TTC549 (cell line): Measurements from ENCODE around the gene HMGN2.

Experiments used
- FAIRE-seq: peaks from 2 replicates; lab custom pipeline; 2012; peaks lifted over from hg19 to GRCh38; lab: Jason Lieb, UNC

Gene HMGN2

DNA sequence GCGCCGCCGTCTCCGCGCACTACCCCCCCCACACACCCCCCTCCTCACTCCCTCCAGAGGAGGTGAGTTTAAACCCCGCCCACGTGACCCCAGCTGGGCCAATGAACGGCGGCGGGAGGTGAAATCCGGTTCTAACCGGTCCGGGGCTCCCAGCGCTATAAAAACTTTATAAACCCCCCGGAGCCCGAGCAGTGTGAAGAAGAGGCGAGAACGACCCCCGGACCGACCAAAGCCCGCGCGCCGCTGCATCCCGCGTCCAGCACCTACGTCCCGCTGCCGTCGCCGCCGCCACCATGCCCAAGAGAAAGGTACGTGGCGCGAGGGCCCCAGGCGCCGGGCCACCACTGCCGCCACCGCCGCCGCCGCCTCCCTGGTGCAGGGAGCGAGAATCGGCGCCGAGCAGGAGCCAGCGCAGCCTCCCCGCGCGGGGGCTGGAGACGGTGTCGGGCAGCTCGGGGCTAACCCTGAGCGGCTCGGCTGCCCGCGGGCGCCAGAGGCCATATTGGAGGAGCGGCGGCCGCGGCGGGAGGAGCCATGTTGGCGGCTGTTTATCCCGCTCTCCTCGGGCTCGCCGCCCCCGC is at the start of gene HMGN2:
Gene HMGN2 (plus strand): TSS at position 121 of the 581 bp plus-strand sequence. CDS start 173 bp downstream, at position 294.
- no peak for FAIRE-seq

DNA sequence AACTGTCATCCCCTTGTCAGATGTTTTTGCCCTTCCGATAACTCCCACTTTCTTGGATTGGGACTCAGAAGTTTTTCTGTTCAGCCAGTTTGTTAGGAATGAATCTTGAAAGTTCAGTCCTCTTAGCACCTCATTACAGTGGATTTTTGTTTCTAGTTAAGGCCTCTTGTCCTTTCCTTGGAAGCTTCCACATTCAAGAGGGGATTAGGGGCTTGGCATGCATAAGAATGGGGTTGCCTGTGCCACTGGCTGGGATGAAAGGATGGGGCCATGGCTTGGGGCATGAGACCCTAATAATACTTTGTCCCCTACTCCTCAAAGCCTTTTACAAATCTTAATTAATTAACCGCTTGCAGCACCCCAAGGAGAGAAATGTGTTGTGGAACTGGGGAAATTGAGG is 42.5 kb upstream of the HMGN2 start:
- no peak for FAIRE-seq

DNA sequence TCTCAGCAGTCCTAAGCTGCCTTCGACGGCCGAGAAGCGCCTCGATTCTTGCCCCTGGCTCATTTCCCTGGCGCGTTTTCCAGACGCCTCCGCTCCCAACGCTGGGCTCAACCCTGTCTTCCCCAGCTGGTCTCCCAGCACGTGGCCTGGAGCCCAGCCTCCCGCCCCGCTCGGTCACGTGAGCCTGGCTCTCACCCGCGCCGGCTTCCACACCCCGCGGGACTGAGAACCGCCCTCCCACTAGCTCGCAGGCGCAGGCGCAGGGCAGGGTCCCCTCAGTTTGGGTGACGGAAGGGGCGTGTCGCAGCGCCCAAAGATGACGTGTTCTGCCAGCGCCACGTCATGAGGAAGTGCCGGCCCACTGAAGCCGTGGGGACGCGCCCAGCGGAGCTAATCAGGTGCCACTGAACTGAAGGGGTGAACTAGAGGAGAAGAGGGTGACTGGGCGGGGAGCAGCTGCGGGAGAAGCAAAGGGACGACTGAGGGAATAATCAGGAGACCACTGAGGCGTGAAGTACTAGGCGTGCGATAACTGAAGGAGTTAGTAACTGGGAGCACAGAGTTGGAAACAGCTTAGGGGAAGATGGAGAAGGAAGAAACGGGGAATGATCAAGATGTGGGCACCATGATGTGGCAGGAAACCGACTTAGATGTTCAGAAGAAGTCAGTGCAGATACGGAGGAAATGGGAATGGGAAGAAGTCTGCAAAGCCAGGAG is 40.1 kb upstream of the HMGN2 start, which contains the start of gene DHDDS:
Gene DHDDS (plus strand): TSS at position 343 of the 717 bp plus-strand sequence. CDS start 625 bp downstream, outside the sequence.
- peak; percentile 81 for FAIRE-seq

DNA sequence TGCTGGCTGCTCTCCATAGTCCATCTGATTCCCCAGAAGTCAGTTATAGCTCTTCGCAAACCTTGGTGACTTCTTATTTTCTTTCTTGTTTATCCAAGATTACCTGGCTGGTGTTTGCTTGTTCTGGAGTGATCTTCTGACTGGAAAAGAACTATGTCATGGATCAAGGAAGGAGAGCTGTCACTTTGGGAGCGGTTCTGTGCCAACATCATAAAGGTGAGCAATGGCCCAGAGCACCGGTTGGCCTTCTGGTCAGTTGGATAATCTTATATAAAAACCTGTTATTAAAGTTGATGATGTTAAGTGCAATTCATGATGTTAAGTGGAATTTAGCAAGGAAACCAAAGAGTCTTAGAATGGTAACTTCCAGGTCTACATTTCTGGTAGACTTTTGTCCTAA is 39.4 kb upstream of the HMGN2 start:
- FAIRE-seq: no peak

DNA sequence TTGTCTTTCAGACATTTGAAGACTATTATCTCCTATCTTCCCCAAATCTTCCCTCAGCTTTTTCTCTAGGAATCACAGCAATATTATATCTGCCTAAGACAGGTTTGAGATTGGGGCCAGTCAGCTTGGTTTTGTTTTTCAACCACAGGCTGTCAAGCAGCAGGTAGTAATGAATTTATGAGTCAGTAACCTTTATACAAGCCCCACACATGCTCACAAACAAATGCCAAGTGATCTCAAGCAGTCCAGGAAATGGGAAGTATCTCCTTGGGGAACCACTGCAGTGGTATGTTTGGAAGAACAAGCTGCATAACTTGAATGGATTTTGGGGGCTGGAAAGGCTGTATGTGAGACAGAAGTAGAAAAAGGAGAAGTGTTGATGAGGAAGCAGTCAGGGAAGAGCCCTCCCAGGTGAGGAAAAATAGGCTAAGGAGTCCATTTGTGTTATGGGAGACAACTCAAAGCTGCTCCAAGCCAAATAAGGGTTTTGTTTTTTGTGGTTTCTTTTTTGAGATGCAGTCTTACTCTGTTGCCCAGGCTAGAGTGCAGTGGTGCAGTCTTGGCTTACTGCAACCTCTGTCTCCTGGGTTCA is 38.0 kb upstream of the HMGN2 start:
- no peak for FAIRE-seq

DNA sequence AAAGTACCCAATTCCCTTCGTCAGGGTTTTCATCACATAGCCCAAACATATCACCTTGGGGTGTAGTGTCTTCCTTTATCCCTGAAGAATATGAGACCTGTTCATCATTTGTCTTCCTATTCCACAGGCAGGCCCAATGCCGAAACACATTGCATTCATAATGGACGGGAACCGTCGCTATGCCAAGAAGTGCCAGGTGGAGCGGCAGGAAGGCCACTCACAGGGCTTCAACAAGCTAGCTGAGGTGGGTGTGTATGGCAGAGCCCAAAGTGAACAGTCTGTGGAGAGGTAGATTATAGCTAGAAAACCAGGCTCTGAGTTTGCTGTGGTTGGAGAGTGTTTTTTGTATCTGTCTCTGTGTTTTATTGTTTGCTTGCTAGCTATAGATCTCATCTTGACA is 34.2 kb upstream of the HMGN2 start:
- no peak for FAIRE-seq

DNA sequence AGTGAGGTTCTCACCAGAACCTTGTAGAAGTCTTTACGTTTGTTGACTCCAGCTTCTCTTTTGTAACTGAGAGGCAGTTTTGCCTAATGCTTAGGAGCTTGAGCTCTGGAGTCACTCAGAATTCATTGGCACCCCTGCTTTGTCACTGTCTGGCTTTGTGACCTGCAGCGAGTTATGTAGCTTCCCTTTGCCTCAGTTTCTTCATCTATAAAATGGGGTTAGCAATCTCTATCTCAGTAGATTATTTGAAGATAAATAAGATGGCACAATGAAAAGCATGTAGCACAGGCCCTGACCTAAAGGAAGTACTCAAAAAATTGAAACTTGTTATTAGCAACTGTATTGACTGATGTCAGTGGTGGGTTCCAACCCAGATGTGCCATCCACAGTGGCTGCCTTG is 32.0 kb upstream of the HMGN2 start:
- no peak for FAIRE-seq

DNA sequence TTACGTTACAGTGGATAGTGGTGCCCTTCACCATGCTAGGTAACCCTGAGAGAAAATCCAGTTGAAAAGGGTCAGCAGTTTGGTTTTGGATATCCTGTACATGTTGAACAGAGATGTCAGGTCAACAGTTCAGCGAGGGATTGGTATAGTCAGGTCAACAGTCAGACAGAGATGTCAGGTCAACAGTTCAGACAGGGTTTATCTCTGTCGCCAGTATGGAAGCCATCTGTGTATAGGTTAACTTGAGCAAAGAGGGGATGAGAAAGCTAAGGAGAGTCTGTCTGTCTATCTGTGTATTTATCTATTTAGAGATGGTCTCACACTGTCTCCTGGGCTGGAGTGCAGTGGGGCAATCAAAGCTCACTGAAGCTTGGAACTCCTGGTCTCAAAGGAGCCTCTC is 22.4 kb upstream of the HMGN2 start:
- no peak for FAIRE-seq

DNA sequence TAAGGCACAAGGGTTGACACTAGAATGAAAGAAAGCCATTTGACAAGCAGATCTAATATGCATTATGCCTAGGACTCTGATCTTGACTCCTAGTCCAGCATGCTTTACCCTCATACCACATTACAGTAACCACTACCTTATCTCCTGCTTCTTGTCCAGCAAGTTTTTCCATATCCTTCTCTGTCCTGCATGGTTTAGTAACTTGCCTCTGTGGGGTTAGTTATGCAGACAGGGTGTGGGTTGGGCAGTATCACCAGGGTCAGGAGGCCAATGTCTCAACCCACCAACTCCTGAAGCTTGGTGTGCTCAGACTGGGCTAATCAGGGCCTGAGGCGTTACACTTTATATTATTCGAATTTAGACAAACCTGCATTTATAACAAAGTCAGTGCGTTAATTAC is 21.3 kb upstream of the HMGN2 start:
- FAIRE-seq: no peak

DNA sequence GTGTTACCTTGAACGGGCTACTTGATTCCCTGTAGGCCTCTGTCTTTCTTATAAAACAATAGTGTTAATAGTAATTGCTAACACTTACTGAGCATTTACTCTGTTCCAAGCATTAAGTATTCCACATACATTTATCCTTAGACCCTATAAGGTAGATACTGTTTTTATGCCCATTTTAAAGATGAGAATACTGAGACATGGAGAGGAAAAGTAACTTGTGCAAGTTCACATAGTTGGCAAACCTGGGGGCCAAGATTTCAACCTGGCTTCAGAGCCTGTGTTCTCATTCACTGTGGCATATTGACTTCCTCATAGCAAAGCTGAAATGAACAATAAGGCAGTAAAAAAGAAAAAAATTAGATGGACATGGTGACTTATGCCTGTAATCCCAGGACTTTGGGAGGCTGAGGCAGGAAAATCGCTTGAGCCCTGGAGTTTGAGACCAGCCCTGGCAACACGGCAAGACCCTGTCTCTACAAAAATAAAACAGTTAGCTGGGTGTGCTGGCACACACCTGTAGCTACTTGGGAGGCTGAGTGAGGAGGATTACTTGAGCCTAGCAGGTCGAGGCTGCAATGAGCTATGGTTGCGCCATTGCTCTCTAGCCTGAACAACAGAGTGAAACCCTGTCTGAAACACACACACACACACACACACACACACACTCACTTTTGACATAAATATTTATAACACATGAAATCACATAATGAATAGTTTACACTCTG is 19.6 kb upstream of the HMGN2 start:
- FAIRE-seq: no peak

DNA sequence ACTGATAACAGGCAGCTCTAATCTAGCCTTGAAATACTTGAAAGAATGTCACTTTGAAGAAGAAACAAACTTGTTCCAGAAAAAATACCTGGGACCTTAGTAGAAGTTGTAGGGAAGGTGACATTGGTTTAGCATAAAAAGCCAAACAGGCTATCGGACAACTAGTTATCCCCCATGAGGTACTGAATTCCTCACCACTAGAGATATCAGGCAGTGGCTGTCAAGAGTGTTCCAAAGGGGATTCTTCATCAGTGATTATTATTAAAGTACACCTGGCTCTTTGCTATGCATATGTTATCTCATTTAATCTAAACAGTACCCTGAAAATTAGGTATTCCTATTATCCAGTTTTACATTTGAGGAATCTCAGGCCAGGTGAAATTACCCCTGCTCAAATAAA is 13.1 kb upstream of the HMGN2 start:
- FAIRE-seq: no peak

DNA sequence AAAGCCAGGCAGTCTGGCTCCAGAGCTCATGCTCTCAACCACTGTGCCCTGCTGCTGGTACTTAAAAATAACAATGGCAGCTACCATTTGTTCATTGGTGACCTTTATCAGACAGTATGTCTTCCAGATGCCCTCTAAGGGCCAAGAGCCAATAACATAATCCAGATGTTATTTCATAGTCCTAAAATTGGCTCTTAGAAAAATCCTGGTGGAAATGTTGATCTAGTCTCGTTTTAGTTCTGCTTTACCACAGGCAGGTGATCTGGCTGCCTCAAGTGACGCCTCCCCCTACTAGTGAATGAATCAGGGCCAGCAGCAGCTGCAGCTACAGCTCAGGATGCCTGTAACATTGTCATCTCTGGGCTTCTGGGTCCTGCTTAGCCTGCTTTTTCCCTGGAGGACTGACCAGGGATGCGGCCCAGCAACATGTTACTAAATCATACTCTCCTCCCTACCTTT is 12.6 kb upstream of the HMGN2 start:
- FAIRE-seq: no peak

DNA sequence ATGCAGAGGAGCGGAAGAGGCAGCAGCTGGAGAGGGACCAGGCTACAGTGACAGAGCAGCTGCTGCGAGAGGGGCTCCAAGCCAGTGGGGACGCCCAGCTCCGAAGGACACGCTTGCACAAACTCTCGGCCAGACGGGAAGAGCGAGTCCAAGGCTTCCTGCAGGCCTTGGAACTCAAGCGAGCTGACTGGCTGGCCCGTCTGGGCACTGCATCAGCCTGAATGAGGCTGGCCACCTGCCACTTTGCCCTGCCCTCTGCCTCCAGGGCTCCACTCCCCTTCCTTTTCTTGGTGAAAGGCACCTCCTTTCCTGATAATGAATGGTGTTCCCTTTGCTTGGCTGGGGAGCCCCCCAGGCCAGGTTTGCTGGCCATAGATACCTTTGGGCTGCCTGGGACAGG is 3.3 kb upstream of the HMGN2 start:
- no peak for FAIRE-seq

DNA sequence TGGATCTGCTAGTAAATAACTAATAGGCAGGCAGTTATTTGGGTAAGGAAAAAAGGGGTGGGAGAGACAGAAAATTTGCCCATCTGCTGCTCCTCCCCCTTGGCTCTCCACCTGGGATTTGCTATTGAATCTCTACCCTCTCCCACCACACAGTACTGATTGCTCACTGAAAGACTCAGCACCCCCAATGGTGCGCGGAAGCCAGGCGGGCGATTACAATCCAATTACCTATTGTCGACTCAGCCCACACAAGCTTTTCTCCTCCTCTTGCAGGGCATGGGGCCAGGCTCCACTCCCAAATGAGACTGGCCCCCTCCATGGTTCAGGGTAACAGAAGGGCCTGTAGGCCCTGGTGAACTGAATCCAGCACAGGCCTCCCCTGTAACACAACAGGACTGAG is 2.7 kb upstream of the HMGN2 start:
- no peak for FAIRE-seq

DNA sequence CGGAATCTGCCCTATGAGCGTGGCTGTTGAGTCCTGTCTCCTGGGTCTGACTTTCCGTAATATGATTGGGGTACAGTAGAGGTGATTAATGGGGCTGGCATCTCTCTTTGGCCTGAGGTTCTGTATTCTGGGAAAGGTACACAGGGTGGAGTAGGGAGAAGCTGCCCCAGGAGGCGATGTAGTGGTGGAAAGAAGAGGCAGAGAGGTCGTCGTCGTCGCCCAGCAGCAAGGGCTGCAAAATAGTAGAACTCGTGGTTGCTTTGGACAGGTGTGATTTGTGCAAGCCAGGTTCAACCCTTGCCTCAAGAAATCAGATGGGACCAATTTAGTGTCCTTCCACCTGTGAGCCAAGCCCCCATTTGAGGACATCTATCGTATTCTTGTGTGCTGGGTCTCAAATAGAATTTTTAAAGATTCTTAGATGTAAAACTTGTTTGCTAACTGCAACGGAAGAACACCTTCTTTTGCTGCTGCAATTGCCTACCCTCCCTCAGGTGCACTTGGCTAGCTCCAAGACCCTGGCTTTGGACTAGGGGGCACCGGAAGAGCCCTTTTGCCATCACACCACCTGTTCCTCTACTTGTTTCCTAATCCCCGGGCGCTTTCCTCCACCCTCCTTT is 1.3 kb upstream of the HMGN2 start:
- no peak for FAIRE-seq

DNA sequence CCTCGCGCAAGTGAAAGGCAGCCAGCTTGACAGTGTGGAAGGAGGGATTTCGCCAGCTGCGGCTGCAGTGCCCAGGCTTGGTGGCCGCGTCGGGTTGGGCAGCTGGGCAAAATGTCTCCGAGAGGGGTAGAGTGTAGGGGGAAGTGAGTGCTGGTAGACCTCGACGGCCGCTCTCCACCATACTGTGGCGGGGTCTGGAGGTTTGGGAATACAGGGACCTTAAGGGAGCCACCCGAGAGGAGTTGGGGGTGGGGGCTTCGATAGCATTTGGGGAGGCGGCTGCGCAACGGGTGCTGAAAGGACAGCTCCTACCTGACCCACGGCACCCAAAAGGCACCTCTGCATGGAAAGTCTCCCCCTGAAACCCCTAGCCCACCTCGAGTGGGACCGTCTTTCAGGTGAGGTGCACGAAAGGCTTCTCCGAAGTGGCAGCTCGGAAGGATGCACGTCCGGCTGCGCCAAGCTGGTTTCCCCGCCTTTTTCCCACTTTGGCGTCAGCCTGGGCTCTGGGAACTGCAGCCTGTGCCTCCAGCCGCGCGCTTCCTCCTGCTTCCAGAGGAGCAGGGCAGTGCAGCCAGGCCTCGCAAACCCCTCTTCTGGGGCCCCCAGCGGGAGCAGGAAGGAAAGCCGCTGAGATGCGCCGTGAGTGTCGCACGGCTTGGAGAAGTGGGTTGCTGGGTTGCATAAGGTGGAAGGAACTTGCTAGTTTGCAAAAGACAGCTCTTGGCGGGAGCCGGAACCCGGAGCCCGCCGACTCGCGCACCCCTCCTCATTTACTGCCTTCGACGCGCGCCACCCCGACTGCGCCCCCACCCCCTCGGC is 531 bp upstream of the HMGN2 start:
- FAIRE-seq: no peak

DNA sequence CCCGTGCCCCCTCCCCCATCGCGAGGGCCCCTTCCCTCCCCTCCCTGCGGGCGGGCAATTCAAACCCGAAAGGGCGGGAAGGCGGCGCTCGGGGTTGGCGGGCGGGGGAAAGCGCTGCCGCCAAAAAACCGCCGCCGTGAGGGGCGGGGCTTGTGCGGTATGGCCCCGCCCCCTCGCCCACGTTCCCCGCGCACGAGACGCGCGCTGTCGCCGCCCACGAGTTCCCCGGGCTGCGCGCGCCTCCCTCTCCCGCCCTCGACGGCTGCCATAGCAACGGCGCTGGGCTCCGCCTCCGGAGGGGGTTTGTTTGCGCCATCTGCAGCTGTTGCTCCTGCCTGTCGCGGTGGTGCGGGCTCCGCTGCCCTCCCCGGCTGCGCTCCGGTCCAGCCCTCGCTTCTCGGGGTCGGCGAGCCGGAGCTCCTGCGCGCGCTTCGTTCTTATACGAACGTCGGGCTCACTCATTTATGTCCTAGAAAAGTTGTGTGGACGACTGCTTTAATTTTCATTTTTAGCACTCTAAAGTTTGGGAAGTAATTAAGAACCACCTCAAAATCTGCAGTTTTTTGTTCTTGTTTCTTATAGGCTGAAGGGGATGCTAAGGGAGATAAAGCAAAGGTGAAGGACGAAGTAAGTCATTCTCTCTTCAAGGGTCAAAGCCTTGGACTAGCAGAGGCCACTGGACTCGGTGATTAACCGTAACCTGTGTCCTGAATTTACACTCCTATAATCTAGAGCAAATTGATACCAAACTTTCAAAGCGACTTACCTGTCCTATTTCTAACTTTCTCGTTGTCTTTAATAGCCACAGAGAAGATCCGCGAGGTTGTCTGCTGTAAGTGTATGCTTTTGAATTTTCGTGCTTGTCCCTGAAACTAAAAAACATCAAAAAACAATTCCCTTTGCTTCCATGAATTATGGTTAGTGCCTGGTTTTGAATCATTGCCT is 933 bp downstream of the HMGN2 start:
- no peak for FAIRE-seq

DNA sequence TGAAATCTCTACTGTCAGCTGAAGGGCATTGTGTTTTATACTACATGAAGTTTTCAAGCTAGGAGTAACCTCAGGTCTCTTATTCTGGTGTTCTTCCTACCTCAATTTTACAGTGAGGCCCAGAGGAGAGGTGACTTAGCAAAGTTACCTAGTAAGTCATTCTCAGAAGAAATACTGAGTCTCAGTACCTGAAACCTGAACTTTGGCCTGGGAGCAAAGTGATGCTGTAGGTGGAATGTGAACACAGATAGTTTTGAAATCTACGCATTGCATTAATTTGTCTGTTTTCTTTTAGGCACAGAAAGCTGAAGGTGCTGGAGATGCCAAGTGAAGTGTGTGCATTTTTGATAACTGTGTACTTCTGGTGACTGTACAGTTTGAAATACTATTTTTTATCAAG is 2.6 kb downstream of the HMGN2 start:
- FAIRE-seq: no peak

DNA sequence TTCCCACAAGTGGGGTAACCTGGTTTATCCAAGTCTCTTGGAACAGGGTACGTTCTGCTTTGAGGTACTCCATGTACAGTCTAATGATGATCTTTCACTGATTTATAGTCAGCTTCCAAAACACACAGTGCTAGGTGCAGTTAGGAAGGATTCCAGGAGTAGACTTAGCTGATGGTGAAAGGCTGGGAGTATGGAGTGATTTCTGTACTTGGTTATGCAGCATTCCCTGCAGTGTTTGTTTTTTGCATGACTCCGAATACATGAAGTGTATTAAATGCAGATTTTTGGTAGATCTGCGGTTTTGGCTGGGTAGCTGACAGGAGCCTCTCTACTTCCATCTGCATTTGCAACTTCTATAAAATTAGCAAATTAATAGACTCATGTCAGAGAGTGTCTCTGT is 3.7 kb downstream of the HMGN2 start:
- FAIRE-seq: no peak

DNA sequence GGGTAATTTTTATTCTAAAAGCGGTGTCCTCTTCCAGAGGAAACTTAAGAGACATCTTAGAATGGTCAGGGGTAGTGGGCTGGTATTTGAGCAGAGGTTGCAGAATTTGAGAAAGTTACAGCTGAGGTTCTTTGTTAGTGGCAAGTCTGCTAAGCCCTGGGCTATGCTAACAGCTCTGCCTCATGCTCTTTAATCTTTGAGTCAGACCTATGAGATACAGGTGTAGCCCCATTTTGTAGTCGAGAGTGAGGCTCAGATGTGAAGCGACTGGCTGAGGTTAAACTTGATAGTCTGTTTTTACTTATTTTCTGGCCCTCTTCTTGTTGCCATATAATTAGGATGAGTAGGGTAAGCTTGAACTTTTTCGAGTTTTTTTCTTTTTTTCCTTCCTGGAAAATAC is 4.7 kb downstream of the HMGN2 start:
- FAIRE-seq: no peak
